OCI-LY7 (cell line): ENCODE results near the gene CARD14. TPM values are rescaled to one million over a fixed set of nuclear protein-coding genes. Genes with fewer than 3 reads are reported as not detected.

Experiments used
- BruUV-seq: library from RNA; stranded (reverse); fragments of 400-500 nt; replicated peaks from 2 replicates; lab custom pipeline; 2021; lab: Mats Ljungman, UMichigan
- CTCF ChIA-PET: fragments of 300-600 bp; sonication (Branson Sonifier 250); formaldehyde crosslinking; loops from one replicate; lab custom pipeline; 2022; ENCODE audit warnings: antibody characterized with exemption; ENCODE audit not compliant: unreplicated experiment; lab: Charles Lee
- POLR2A ChIA-PET: fragments of 300-600 bp; sonication (Branson Sonifier 250); formaldehyde crosslinking; loops from one replicate; lab custom pipeline; 2022; ENCODE audit warnings: antibody characterized with exemption; lab: Charles Lee
- DNase-seq: peaks from one replicate; pipeline ENCODE4 v3.0.0-alpha.2; 2015; ENCODE audit warnings: low spot score
- H2AFZ ChIP-seq: fragments of 200-600 bp; sonication (generic), shearing (Covaris generic); 2 replicates; pipeline ENCODE4 v1.6.1; 2014; ENCODE audit warnings: mild to moderate bottlenecking, antibody characterized with exemption, low read length, moderate library complexity
- H3K27ac ChIP-seq: fragments of 200-600 bp; sonication (generic); 2 replicates; pipeline ENCODE4 v1.5.1; 2014; ENCODE audit warnings: mixed run types, low read depth, mild to moderate bottlenecking, moderate library complexity, low read length, inconsistent platforms; ENCODE audit not compliant: poor library complexity, severe bottlenecking
- H3K36me3 ChIP-seq: fragments of 200-600 bp; sonication (generic); 2 replicates; pipeline ENCODE4 v1.6.1; 2014; ENCODE audit warnings: mild to moderate bottlenecking, antibody characterized with exemption, low read length, moderate library complexity, mixed read lengths; ENCODE audit not compliant: insufficient read depth
- H3K4me1 ChIP-seq: fragments of 200-600 bp; sonication (generic); 2 replicates; pipeline ENCODE4 v1.5.1; 2014; ENCODE audit warnings: mild to moderate bottlenecking, low read length; ENCODE audit not compliant: insufficient read depth, poor library complexity, severe bottlenecking
- H3K4me2 ChIP-seq: fragments of 200-600 bp; sonication (generic); 2 replicates; pipeline ENCODE4 v1.6.1; 2014; ENCODE audit warnings: mild to moderate bottlenecking, low read length
- H3K4me3 ChIP-seq: fragments of 200-600 bp; sonication (generic); 2 replicates; pipeline ENCODE4 v1.5.1; 2014; ENCODE audit warnings: mild to moderate bottlenecking, low read depth, low read length; ENCODE audit not compliant: poor library complexity, severe bottlenecking
- H3K79me2 ChIP-seq: fragments of 200-600 bp; sonication (generic); 2 replicates; pipeline ENCODE4 v1.6.1; 2016; ENCODE audit warnings: low read depth, mild to moderate bottlenecking, low read length, moderate library complexity, mixed read lengths; ENCODE audit not compliant: insufficient read depth
- H3K9me2 ChIP-seq: fragments of 200-600 bp; sonication (generic); 2 replicates; pipeline ENCODE4 v1.6.1; 2016; ENCODE audit warnings: mild to moderate bottlenecking, low read length, mixed read lengths; ENCODE audit not compliant: insufficient read depth
- H3K9me3 ChIP-seq: fragments of 200-600 bp; sonication (generic); 2 replicates; pipeline ENCODE4 v1.6.1; 2014; ENCODE audit warnings: mild to moderate bottlenecking, mixed run types, low read length, mixed read lengths
- H4K20me1 ChIP-seq: fragments of 200-600 bp; sonication (generic); 2 replicates; pipeline ENCODE4 v1.6.1; 2014; ENCODE audit warnings: mild to moderate bottlenecking, antibody characterized with exemption, low read length, moderate library complexity, mixed read lengths; ENCODE audit not compliant: insufficient read depth
- EZH2phosphoT487 ChIP-seq: fragments of 200-600 bp; sonication (generic); IDR thresholded peaks from 2 replicates; pipeline ENCODE4 v1.6.1; 2018; ENCODE audit warnings: low read depth, borderline replicate concordance, mild to moderate bottlenecking, mixed run types, antibody characterized with exemption, low read length, moderate library complexity, mixed read lengths
- intact Hi-C: fragments of 100-400 bp; cut with micrococcal nuclease; formaldehyde crosslinking; loops from one replicate; pipeline ENCODE4 v1.10.0; 2022; ENCODE audit not compliant: unreplicated experiment
- total RNA-seq, 2 experiments: library from RNA; depleted of rRNA in 1 of 2; stranded (reverse); fragments of >200 nt in 1 of 2; shearing (Covaris generic) in 1 of 2; gene quantifications; 2 replicates each; pipeline ENCODE4 v1.2.3, GENCODE V29; 2014 to 2022
- TF ChIP-seq, protein P1 (sequence below): fragments of 200-600 bp; sonication (generic); conservative IDR thresholded peaks from 2 replicates; pipeline ENCODE4 v1.5.1; 2014; ENCODE audit warnings: mild to moderate bottlenecking, antibody characterized with exemption, low read length, moderate library complexity, mixed read lengths

Gene CARD14
- total RNA-seq, 2 experiments from 2014 or later: not detected

GRCh38 chr17:80216473-80217456 is 46.9 kb downstream of the CARD14 start:
- Histone ChIP-seq H3K4me2 (no peak overlapping the region), H4K20me1 (no peaks in the 10 kb centered on the region), H3K9me3 (no peaks in the 10 kb centered on the region), H2AFZ (no peak overlapping the region), H3K4me3 (no peak overlapping the region), H3K4me1 (peaks cover 10% of the 10 kb centered on the region), H3K36me3 (peaks cover 7% of the 10 kb centered on the region), H3K79me2 (no peaks in the 10 kb centered on the region), H3K27ac (no peak overlapping the region), H3K9me2 (no peaks in the 10 kb centered on the region)
- no peak for DNase-seq
- TF ChIP-seq EZH2phosphoT487: no peak
- TF ChIP-seq, protein P1, sequence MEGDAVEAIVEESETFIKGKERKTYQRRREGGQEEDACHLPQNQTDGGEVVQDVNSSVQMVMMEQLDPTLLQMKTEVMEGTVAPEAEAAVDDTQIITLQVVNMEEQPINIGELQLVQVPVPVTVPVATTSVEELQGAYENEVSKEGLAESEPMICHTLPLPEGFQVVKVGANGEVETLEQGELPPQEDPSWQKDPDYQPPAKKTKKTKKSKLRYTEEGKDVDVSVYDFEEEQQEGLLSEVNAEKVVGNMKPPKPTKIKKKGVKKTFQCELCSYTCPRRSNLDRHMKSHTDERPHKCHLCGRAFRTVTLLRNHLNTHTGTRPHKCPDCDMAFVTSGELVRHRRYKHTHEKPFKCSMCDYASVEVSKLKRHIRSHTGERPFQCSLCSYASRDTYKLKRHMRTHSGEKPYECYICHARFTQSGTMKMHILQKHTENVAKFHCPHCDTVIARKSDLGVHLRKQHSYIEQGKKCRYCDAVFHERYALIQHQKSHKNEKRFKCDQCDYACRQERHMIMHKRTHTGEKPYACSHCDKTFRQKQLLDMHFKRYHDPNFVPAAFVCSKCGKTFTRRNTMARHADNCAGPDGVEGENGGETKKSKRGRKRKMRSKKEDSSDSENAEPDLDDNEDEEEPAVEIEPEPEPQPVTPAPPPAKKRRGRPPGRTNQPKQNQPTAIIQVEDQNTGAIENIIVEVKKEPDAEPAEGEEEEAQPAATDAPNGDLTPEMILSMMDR: no peak
- BruUV-seq: no TSS peak
- intact Hi-C loops: no loop called here
- ChIA-PET POLR2A (no interaction called here), CTCF (no interaction called here)

- TF ChIP-seq, protein P1: no peak
- Histone ChIP-seq H3K36me3 (peaks cover 7% of the 10 kb centered on the region), H3K27ac (no peak overlapping the region), H2AFZ (no peak overlapping the region), H3K9me3 (no peaks in the 10 kb centered on the region), H3K4me1 (peaks cover 10% of the 10 kb centered on the region), H3K4me2 (no peak overlapping the region), H3K9me2 (no peaks in the 10 kb centered on the region), H4K20me1 (no peaks in the 10 kb centered on the region), H3K4me3 (no peak overlapping the region), H3K79me2 (no peaks in the 10 kb centered on the region)
- ChIA-PET CTCF (no interaction called here), POLR2A (no interaction called here)
- no TSS peak for BruUV-seq
- no peak for DNase-seq
- intact Hi-C loops: no loop called here
These were observed 48.0 kb downstream of the CARD14 start for GRCh38 chr17:80217703-80218362.
